HepG2 (cell line): ENCODE measurements around the gene SKIC2. TPM values are rescaled to one million over a fixed set of nuclear protein-coding genes. Genes with fewer than 3 reads are reported as not detected.
A peak's percentile ranks its signal among the peaks of the same experiment; 100 is the strongest.

Experiments used
- BHLHE40 ChIP-seq: IDR thresholded peaks from 2 replicates; pipeline ENCODE4 v1.6.1; 2011; ENCODE audit warnings: low read length, improper control_type of control experiment
- CREBL2 ChIP-seq: sonication (generic); formaldehyde crosslinking; IDR thresholded peaks from 2 replicates; pipeline ENCODE4 v1.8.1; 2023; ENCODE audit warnings: missing genetic modification reagents, mild to moderate bottlenecking, borderline replicate concordance
- EP300 ChIP-seq, 3 experiments: sonication (generic) in 1 of 3; formaldehyde crosslinking in 1 of 3; IDR thresholded peaks; 2 replicates each; pipeline versions ENCODE4 v1.5.1 to v1.6.1; 2011 to 2020; ENCODE audit warnings: low read depth in 2 of 3, low read length in 2 of 3, borderline replicate concordance in 1 of 3, improper control_type of control experiment in 1 of 3, mild to moderate bottlenecking in 1 of 3, missing genetic modification reagents in 1 of 3, moderate library complexity in 1 of 3
- GABPA ChIP-seq, 2 experiments: IDR thresholded peaks; 2 replicates each; pipeline ENCODE4 v1.6.1; 2011 to 2016; ENCODE audit warnings: low read depth in 2 of 2, low read length in 1 of 2, missing biosample characterization in 1 of 2, missing genetic modification characterization in 1 of 2
- HDAC2 ChIP-seq: sonication (generic); formaldehyde crosslinking; IDR thresholded peaks from 2 replicates; pipeline ENCODE4 v1.4.0; 2020; ENCODE audit warnings: missing genetic modification reagents
- HINFP ChIP-seq: sonication (generic); formaldehyde crosslinking; IDR thresholded peaks from 2 replicates; pipeline ENCODE4 v1.4.0; 2020; ENCODE audit warnings: low read depth, mild to moderate bottlenecking, missing genetic modification reagents
- HNF4A ChIP-seq: sonication (generic); formaldehyde crosslinking; IDR thresholded peaks from 2 replicates; pipeline ENCODE4 v1.4.0; 2020; ENCODE audit warnings: missing genetic modification reagents
- IRX3 ChIP-seq: sonication (generic); formaldehyde crosslinking; IDR thresholded peaks from 2 replicates; pipeline ENCODE4 v1.8.1; 2023; ENCODE audit warnings: mild to moderate bottlenecking, low read depth, missing genetic modification reagents, borderline replicate concordance
- KDM5A ChIP-seq: fragments of 200-600 bp; sonication (generic); IDR thresholded peaks from 2 replicates; pipeline ENCODE4 v1.7.0; 2018; ENCODE audit warnings: antibody characterized with exemption, mild to moderate bottlenecking, low read length, borderline replicate concordance
- KLF6 ChIP-seq: IDR thresholded peaks from 2 replicates; pipeline ENCODE4 v1.8.0; 2016; ENCODE audit warnings: missing biosample characterization, missing genetic modification reagents
- PTBP1 ChIP-seq: fragments of 200-400 bp; formaldehyde crosslinking; IDR thresholded peaks from 2 replicates; pipeline ENCODE4 v1.6.1; 2018; ENCODE audit warnings: low read length, low read depth; ENCODE audit not compliant: poor library complexity, severe bottlenecking
- RORA ChIP-seq: sonication (generic); formaldehyde crosslinking; IDR thresholded peaks from 2 replicates; pipeline ENCODE4 v1.5.0; 2020; ENCODE audit warnings: mild to moderate bottlenecking, missing genetic modification reagents, moderate library complexity
- SNAI1 ChIP-seq: sonication (generic); formaldehyde crosslinking; IDR thresholded peaks from 2 replicates; pipeline ENCODE4 v1.5.0; 2020; ENCODE audit warnings: mild to moderate bottlenecking, missing genetic modification reagents, borderline replicate concordance
- STAT6 ChIP-seq: sonication (generic); formaldehyde crosslinking; IDR thresholded peaks from 2 replicates; pipeline ENCODE4 v1.4.0; 2020; ENCODE audit warnings: missing genetic modification reagents, mild to moderate bottlenecking, borderline replicate concordance
- TEAD3 ChIP-seq: optimal IDR thresholded peaks from 2 replicates; pipeline ENCODE3; 2016; ENCODE audit warnings: borderline replicate concordance
- ZBED4 ChIP-seq: sonication (generic); formaldehyde crosslinking; IDR thresholded peaks from 2 replicates; pipeline ENCODE4 v1.4.0; 2020; ENCODE audit warnings: missing genetic modification reagents, borderline replicate concordance
- ZNF616 ChIP-seq: sonication (generic); formaldehyde crosslinking; IDR thresholded peaks from 2 replicates; pipeline ENCODE4 v1.5.0; 2020; ENCODE audit warnings: low read depth, mild to moderate bottlenecking, missing genetic modification reagents
- ZNF773 ChIP-seq: sonication (generic); formaldehyde crosslinking; IDR thresholded peaks from 2 replicates; pipeline ENCODE4 v1.4.0; 2020; ENCODE audit warnings: missing genetic modification reagents, borderline replicate concordance
- polyA plus RNA-seq, 8 experiments: library from polyadenylated mRNA; depleted of rRNA in 3 of 8; stranded (reverse) in 7 of 8; unstranded in 1 of 8; fragments of >200 nt; fragmentation: Illumina TruSeq in 4 of 8; extraction: Trizol in 4 of 8; gene quantifications; 2 replicates each; pipeline versions ENCODE4 v1.2.1 to v1.2.3, GENCODE V29; 2011 to 2016; ENCODE audit warnings: low read depth in 4 of 8, missing spikeins in 1 of 8, mixed read lengths in 1 of 8; ENCODE audit not compliant: insufficient read depth in 1 of 8
- total RNA-seq, 5 experiments: library from RNA; depleted of rRNA; stranded (reverse); fragments of >200 nt; fragmentation: Illumina TruSeq; extraction: Trizol; gene quantifications; 2 replicates each; pipeline ENCODE4 v1.2.3, GENCODE V29; 2016; ENCODE audit warnings: low read depth in 1 of 5

The SKIC2 gene
- total and polyA plus RNA-seq, 2 of the 13 experiments (the other 11 are each of a cell fraction or from before 2014, with no cell fraction given) = 67.1 to 68.4 TPM

GRCh38 chr6:31958741-31959739, at the start of gene SKIC2, which contains the start of gene NELFE (continued):
- TF ChIP-seq HINFP (CRISPR knock-in tag) = peak; percentile 12; the same call in 1 of the 2 replicates
- TF ChIP-seq CREBL2 (CRISPR knock-in tag) = no peak; the same call in 1 of the 2 replicates
- TF ChIP-seq HDAC2 (CRISPR knock-in tag) = peak; percentile 93
- TF ChIP-seq GABPA (IDR thresholded peaks at IDR 0.05; ENCODE audit: low read depth, low read length) = peak; percentile 91
- peak; percentile 96 for TF ChIP-seq GABPA (CRISPR knock-in tag; IDR thresholded peaks at IDR 0.05; ENCODE audit: low read depth)
- peak; percentile 90 for TF ChIP-seq HNF4A
- TF ChIP-seq IRX3 (CRISPR knock-in tag) = no peak
- no peak for TF ChIP-seq ZNF616 (CRISPR knock-in tag)
- TF ChIP-seq BHLHE40 = no peak
- TF ChIP-seq RORA = no peak
- peak; percentile 80 for TF ChIP-seq KLF6
- no peak for TF ChIP-seq PTBP1
- no peak for TF ChIP-seq ZNF773 (CRISPR knock-in tag)
- peak; percentile 23 to 56; a peak in 2 of 4 replicates for TF ChIP-seq EP300 (IDR thresholded peaks at IDR 0.05; ENCODE audit: low read depth in 2 of 2, low read length in 2 of 2)
- peak; percentile 11; the same call in 1 of the 2 replicates for TF ChIP-seq EP300 (CRISPR knock-in tag; IDR thresholded peaks at IDR 0.05; ENCODE audit: borderline replicate concordance)
- peak; percentile 33; the same call in 1 of the 2 replicates for TF ChIP-seq ZBED4
- TF ChIP-seq SNAI1 (CRISPR knock-in tag) = 0 out of 2 replicates have a peak, but pooled peaks have one; percentile 21
- peak; percentile 96 for TF ChIP-seq KDM5A
- peak; percentile 36 for TF ChIP-seq TEAD3 (CRISPR knock-in tag)
- no peak; the same call in 1 of the 2 replicates for TF ChIP-seq STAT6 (CRISPR knock-in tag)
